Kidney epithelial cell (primary cell): ENCODE data around the gene SH3YL1. TPM values are rescaled to one million over a fixed set of nuclear protein-coding genes. Genes with fewer than 3 reads are reported as not detected.

Experiments used
- DNase-seq: peaks from one replicate; pipeline ENCODE4 v3.0.0-alpha.2; 2010; ENCODE audit warnings: low read depth
- H3K27me3 ChIP-seq: 2 replicates; pipeline ENCODE4 v1.6.0; 2011; ENCODE audit warnings: low read length; ENCODE audit not compliant: control insufficient read depth, insufficient read depth
- H3K36me3 ChIP-seq: 2 replicates; pipeline ENCODE4 v1.5.1; 2011; ENCODE audit warnings: low read length; ENCODE audit not compliant: control insufficient read depth, insufficient read depth
- H3K4me3 ChIP-seq: 2 replicates; pipeline ENCODE4 v1.5.1; 2011; ENCODE audit warnings: low read depth, mild to moderate bottlenecking, control low read depth, low read length
- CTCF ChIP-seq: IDR thresholded peaks from 2 replicates; pipeline ENCODE4 v1.5.1; 2011; ENCODE audit warnings: mild to moderate bottlenecking, moderate library complexity, low read length, control low read depth, inconsistent platforms; ENCODE audit not compliant: insufficient read depth, poor library complexity, severe bottlenecking
- total RNA-seq: library from RNA; depleted of rRNA; stranded (reverse); fragments of >200 nt; gene quantifications from 2 replicates; pipeline ENCODE4 v1.2.3, GENCODE V29; 2015

SH3YL1 gene
- total RNA-seq, 1 donor from 2014 or later = 50.2 TPM

DNA sequence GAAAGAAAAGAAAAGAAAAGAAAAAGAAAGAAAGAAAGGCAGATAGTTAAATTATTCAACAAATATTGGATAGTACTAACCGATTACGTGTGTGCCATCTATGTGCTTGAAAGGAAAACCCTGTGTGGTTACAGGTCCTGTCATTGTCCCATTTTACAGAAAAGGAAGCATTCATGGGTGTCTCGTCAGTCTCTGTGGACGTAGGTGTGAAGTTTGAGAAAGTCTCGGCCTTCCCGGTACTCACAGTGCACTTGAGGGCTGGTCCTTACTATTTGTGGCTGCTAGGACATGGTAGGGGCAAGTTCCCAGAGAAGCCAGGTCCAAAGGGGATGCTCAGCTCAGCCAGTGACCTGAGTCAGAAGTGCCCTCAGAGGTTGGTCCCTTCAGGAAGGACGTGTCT is 19.3 kb downstream of the SH3YL1 start:
- DNase-seq = no peak
- Histone ChIP-seq H3K4me3 (no peak overlapping the region), H3K27me3 (no peaks in the 10 kb centered on the region), H3K36me3 (no peaks in the 10 kb centered on the region)
- no peak for TF ChIP-seq CTCF

GRCh38 chr2:238869-239268 is 25.0 kb downstream of the SH3YL1 start:
- no peak for TF ChIP-seq CTCF
- Histone ChIP-seq H3K27me3 (no peaks in the 10 kb centered on the region), H3K4me3 (no peak overlapping the region), H3K36me3 (no peaks in the 10 kb centered on the region)
- DNase-seq = no peak

DNA sequence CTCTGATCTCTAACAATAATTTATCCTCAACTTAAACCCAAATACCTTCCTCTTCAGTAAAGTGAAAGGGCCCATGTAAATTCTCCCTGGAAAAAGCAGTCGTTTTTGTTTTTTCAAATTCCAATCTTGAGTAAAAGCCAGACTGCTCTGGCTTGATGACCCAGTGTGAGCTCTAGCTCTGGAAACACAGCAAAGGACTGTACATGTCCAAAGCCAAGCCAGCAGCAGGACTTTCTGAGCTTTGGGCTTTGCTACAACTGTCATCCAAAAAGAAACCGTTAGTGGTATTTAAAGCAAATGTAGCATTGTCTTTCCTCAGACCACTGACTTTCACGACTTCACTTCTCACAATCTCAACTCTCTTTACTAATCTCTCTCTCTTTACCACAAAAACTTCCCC is 25.4 kb downstream of the SH3YL1 start:
- no peaks in the 10 kb centered on the region for H3K27me3 ChIP-seq
- no peaks in the 10 kb centered on the region for H3K36me3 ChIP-seq

DNA sequence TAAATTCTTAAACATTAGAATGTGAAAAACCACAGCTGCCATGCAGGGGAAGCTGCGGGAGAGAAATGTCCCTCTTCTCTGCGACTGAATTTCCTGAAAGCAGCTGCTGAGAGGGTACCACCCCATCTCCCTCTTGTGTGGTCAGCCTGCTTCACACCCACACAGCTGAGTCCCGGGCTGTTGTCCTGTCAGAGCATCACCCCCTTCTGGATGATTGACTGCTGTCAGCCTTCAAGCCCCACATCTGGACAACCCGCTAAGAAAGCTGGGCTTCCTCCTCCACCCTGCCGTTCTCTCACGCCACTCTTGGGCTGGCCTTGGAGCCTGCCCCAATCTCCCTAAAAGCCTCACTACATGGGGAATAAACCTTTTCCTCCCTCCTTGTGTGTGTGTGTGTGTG is 26.0 kb downstream of the SH3YL1 start:
- Histone ChIP-seq H3K36me3 (no peaks in the 10 kb centered on the region), H3K27me3 (no peaks in the 10 kb centered on the region), H3K4me3 (no peak overlapping the region)
- DNase-seq = no peak
- TF ChIP-seq CTCF = no peak

More for the DNA sequence above, 25.4 kb downstream of the SH3YL1 start:
- no peak for TF ChIP-seq CTCF
- no peak overlapping the region for H3K4me3 ChIP-seq
- DNase-seq = no peak

DNA sequence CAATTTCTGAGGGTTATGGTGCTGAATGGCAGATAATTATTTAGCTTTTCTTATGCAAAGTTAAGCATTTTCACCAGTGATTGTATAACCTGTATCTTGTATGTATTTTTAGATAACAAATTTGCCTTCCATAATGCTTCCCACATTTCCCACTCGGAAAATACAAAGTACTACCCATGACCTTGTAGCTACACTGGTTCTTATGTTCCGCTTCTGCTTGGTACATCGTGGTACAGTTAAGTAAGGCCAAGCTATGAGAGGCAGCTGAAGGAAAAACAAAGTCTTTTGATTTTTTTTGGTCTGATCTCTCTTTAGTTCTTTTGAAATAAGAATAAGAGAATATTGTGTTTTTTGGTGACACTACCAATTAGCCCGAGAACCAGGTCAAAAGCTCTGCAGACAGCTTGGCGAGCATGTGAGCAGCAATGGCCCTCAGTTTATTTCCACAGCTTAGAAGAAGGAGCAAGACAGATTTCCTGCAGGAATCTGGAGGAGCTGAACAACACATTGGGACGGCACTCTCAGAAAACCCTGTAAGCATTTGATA is 26.8 kb downstream of the SH3YL1 start:
- H3K36me3 ChIP-seq = no peaks in the 10 kb centered on the region
- no peak for TF ChIP-seq CTCF
- H3K4me3 ChIP-seq = no peak overlapping the region
- H3K27me3 ChIP-seq = no peaks in the 10 kb centered on the region
- DNase-seq = no peak

DNA sequence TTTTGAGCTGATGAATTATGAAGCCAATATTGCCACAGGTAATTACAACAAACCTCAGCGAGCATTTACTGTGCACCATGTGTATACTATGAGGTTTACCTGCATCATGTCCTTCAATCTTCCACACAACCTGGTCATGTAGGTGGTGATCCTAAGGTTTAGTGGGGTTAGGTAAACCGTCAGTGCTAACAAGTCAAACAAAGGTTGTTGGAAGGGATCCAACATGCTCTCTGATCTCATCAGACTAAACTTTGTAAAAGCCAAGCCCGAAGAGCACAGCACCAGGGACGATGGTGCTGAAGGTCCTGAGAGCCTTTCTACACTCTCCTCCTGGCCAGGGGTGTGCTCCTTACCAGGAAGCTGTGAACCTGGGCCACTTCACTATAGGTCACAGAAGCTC is 29.4 kb downstream of the SH3YL1 start:
- DNase-seq = no peak
- Histone ChIP-seq H3K27me3 (no peaks in the 10 kb centered on the region), H3K36me3 (no peaks in the 10 kb centered on the region), H3K4me3 (no peak overlapping the region)
- TF ChIP-seq CTCF = no peak
